LoVo (cell line): ENCODE results near the gene WNT2.

Experiments
- DNase-seq: peaks from one replicate; pipeline ENCODE4 v3.0.0-alpha.2; 2016; ENCODE audit warnings: low spot score

Gene WNT2

DNA sequence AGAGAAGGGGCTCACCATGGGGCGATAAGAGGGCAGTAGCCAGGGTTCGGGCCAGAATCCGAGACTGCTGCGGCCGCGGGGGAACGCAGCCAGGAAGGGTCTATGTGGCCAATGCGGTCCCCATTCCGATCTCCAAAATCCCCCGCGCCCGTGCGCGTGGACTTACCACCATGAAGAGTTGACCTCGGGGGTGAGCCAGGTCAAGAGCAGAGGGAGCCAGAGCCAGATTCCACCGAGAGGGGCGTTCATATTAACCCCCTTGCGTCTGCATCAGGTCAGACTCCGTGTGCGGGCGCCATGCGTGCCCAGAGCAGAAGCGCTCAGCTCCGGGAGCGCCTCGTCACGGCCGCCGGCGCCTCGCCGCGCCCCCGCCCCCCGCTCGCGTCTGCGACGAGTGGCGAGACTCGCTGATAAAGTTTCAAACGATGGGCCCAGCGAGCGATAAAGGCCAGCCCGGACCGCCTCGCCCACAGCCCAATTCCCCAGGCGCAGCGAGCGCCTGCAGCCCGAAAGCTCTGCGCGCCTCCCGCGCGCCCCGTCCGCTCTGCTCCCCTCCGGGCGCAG lies at the start of gene WNT2:
WNT2 (minus strand) TSS at position 318 of the 564 bp plus-strand sequence; CDS start at position 249, 69 bp downstream.
- DNase-seq, result no peak

DNA sequence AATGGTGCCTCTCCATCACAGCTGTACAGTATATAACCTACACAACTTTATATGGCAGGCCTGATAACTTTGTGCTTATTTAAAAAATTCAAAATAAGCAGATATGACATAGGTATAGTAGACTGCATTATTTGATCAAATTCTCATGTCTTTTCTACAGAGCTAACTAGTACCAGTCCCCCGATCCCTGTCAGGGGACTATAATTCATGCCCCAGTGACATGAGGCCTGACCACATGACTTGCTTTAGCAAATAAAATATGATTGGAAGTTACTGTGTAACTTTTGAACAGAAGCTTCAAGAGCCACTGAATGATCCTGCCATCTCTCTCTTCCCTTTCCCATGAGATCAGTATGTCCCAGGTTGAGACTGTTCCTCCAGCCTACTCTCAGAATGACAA lies 49.2 kb upstream of the WNT2 start:
- no peak for DNase-seq

DNA sequence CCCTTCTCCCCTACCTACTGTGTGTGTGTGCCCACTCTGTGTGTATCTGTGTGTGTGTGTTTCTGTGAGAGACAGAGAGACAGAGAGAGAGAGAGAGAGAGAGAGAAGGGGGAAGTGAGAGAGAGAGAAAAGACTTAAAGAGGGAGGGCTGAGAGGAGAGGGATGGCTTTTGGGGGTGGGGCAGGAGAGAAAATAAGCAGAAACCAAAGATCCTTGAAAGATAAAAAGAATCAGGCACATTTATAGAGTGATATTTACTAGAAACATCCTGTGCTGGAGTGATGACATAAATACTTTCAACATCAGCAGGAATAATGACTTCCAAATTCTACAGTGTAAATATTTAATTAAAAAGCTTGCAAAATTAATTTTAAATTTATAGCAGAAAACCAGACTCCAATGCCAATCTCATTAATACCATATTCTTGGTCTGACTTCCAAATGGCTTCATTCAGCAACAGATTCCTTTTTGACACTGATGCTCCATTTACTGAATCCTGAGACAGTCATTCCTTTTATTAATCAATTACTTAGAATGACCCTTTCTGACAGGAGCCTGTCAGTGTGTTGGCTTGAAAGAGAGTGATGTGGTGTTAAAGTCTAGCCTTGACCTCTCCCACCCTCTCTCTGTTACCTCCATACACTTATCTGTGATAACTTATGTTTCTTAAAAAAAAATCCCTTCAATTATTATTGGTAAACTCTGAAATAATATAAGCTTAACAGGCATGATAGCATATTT lies 41.7 kb upstream of the WNT2 start:
- DNase-seq, result no peak

DNA sequence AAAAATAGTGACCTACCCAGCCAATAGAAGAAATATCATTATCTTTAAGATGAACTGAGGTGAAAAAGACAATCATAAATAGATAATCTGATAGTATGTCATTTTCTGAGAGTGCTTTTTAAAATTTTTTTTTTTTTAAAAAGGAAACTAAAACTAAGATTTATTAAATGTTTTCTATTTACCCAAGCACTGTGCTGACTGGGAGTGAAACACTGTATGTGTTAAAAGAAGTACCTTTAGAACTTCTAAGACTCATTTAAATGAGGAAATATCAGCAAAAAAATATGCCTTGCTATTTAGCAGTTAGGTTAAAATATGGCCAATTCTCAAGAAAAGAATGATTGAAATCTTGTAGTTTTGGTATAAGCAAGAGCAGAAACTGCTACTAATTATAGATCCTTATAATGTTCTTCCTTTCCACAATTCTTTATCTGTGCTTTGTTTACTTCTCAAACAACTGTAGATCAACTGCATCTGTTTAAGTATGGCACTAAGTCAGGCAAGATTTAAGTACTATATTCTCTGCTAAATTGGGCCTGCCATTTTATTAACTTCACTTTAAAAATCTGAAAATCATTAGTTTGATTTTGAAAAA lies 39.5 kb upstream of the WNT2 start:
- DNase-seq, result no peak

DNA sequence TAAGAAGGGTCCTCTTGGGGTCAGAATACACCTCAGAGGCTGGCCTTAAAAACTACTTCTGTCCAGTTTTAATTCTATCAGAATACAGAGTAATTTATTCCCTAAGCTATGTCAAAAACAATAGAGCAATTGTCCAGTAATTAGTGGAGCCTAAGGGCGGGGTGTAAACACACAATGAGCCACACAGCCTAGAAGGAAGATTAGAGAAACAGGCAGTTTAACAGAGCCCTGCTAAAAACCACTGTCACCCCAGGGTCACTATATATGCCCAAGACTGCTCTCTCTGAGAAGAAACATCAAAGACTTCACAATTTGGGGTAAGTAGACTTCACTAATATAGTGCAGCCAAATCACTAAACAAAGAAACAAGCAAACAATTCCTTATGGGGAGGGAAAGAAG lies 27.2 kb upstream of the WNT2 start:
- DNase-seq, result peak; percentile 47

DNA sequence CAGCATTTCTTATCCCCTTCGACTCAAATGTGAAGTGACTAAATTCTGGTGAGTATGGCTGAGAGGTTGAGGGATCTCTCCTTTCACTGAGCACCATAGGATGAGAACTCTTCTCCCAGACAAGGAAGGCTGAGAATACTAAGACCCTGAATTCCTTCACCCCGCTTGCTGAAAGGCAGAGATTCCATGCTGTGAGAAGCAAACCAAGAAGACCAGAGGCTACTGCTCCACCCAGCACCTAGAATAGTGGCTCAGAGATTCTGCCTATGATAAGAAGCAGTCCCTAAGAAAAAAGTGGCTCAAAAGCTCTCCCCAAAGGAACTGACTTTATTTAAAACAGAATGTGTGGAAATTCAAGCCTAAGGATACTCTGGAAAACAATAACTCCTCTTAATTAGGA lies 26.7 kb upstream of the WNT2 start:
- no peak for DNase-seq

DNA sequence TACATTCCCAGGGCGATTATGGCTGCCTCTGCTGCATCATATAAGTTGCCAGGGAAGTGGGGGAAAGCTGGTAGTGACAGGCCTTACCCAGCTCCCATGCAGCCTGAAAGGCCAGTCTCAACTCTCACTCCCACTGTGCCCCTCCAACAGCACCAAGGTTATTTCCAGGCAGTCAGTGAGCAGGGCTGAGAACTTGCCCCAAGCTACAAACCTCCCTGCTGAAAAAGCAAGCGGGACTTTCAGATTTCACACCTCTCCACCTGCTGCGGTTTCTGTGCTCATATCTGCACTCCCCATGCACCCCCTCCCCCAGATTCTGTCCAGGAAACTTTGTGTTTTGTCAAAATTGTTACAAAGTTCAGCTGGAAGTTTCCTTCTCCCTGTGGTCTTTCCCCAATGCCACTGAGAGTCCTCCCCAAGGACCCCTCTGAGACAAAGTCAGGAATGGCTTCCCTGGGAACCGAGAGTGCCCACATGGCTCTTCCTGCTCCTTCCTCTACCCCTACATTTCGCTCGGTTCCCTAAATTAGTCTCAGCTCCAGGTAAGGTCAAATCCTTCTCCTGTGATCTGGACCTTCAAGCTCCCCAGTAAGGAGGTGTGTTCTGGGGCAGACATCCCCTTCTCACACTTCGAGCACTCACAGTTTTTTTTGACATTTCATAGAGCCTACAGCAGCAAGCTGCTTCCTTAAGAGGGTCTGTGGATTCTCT lies 25.3 kb upstream of the WNT2 start:
- no peak for DNase-seq

DNA sequence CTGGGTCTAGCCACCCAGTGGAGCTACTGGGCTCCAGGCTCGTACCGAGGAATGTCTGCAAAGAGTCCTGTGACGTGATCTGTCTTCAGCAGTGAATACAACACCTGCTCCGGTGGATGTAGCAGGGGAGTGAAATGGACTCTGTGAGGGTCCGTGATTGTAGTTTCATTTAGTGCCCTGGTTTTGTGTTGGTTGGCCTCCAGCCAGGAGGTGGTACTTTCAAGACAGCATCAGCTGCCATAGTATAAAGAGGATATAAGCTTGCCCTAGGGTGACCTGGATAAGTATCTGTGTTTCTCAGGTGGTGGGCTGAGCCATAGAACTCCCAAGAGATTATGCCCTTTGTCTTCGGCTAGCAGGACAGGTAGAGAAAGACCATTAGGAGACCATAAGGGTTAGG lies 24.6 kb upstream of the WNT2 start:
- DNase-seq, result no peak

DNA sequence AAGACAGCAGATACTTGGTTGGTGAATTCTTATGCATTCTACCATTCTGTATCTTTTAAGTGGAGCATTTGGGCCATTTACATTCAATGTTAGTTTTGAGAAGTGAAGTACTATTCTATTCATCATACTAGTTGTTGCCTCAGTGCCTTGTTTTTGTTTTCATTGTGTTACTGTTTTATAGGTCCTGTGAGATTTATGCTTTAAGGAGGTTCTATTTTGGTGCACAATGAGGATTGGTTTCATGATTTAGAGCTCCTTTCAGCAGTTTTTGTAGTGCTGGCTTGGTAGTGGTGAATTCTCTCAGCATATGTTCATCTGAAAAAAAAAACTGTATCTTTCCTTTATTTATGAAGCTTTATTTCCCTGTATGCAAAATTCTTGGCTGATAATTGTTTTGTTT lies 23.3 kb upstream of the WNT2 start:
- no peak for DNase-seq

DNA sequence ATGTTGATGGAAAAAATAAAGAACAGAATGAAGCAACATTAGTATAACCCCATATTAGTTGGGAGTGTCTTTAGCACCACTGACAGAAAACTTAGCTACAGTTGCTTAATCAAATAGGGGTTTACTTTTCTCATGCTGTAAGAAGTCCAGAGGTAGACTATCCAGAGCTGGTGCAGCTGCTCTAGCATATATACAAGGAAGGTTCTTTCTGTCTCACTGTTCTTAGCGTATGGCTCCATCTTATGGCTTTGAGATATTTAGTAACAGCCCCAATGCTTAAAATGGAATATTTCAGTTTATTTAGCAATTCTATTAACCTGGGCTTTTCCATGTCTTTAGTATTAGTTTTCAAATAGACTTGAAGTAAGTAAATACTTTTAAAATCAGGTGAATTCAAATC lies 15.2 kb upstream of the WNT2 start:
- DNase-seq, result no peak

DNA sequence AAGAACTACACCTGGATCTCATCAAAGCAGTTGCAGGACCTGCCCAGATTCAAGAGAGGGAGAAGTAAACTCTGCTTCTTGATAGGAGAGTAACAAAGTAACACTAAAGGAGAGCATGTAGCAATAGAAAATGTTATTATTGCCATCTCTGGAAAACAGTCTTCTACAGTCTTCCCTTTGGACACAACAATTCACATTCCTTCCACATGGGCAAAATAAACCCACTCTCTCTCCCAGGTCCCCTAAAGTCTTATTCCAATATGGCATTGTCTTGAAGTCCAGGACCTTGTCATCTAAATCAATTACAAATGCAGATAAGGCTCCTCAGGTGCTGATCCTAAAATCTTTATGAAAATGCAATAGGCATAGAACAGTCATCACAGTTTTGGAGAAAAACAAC lies 10.3 kb upstream of the WNT2 start:
- DNase-seq, result no peak

DNA sequence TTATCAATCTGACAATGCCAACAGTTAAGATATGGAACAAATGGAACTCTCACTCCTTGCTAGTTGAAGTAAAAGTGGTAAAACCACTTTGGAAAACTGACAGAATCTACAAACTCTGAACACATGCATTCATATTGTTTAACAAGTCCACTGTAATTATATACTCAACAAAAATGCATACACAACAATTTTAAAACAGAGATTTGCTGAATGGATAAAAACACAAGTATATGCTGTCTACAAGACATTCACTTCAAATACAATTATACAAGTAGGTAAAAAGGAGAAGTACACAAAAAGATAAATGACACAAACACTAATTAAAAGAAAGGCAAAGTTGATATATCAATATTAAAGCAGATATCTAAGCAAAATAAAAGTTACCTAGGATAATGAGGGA lies 9.2 kb upstream of the WNT2 start:
- no peak for DNase-seq

DNA sequence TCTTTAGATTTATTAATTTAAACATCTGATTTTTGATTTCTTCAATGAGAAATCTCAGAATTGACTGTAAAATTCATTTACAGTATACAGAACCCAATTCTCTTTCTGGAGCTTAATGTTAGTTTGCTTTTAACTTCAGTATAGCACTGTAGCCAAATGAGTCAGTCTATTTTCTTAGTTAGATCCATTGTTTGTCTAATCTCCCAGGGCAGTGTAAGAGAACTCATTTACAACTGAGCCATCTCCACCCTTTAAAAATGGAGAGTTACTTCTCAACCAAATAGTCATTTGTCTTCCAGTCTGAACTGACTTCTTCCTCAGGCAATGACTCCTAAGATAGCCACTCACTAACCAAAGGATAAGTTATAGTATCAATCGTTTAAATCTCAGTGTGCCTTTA lies 3.0 kb upstream of the WNT2 start:
- DNase-seq, result no peak

DNA sequence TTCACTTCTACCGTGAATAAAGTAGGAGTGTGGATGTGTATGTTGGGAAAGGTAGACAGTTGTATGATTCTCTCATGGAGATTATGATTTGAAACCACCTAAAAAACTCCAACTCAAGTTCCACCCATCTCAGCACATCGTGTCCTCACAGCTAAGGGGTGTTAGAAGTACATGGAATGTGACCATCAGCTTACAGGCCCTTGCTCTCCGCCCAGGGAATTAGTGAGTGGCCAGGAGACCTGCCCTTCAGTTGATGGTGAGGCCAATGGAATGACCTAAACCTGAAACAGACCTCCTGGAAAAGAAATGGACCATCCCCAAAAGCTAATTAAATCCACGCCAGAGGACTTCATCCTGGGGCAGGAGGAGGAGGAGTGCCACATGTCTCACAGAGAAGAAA lies 2.1 kb upstream of the WNT2 start:
- no peak for DNase-seq

DNA sequence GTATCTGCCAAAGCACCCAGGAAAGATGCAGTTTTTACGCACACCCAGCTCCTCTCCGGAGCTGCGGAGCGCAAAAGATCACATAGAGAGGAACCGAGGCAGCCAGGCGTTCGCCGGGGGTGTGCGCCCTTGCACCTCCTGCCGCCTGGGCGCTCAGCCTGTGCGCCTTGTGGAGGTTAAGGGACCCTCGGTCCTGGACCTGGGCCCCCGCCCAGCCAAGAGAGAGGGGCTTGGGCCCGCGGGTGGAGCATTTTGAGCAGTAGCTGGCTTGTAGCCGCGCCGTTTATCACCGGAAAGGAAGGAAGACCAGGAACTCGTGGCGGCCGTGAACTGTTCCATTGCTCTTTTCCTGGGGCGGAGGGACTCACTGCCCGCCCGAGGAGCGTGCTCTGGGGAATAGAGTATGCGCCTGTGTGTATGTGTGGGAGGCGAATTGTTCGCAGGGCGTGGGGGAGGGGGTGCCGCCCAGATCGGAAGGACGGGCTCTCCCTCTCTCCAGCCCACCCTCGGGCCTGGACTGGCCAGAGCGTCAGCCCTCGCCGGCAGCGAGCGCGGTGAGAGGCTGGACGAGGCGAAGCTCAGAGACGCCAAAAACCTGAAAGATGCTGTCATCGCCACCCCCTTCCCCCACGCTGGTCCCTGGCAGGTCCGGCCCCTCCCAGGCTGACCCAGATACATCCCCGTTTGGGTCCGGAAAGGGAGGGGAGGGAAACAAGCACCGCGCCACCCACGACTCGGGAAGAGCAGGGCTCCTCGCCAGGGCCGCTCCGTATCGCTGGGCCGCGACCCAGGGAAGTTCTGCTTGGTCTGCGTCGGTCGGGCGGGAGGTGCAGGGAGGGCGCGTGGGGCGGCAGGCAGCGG lies 1.2 kb upstream of the WNT2 start:
- DNase-seq, result no peak

DNA sequence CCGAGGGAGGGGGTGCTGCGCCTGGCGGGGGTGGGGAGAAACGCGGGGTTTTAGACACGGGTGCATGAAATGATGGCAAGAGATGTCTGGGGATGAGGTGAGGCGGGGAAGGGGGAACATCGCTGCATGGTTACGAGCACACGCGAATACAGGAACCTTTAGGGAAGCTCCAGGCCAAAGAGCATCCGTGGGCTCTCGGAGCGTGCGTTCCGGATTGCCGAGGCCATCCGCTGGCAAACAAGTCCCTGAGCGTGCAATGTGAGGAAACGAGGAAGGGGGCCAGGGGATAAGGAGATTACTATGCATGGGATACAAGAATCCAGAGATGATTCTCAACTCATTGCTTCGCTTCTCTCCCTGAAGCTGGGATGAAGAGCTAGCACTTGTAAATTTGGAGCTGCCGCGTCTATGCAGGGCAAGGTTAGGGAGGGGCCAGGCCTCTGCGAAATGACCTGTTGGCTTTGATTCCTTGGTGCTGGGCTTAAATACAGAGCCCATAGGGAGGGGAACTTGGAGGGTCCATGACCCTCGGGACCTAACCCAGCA lies 520 bp upstream of the WNT2 start:
- no peak for DNase-seq

DNA sequence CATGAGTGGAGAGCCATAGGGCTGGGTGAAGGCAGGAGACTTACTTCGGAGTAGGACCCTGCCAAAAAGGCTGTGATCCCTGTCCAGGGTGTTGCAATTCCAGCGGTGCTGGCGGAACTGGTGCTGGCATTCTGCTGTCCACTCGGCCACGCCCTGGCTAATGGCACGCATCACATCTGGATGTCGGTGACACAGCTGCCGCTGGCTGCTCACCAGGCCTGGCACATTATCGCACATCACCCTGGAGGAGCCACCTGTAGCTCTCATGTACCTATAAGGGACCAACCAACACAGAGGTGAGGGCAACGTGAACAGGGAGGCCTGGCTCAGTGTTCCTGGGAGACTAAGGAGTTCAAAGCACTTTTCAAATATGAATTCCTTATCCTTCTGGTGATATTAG lies 2.3 kb downstream of the WNT2 start:
- DNase-seq, result no peak

DNA sequence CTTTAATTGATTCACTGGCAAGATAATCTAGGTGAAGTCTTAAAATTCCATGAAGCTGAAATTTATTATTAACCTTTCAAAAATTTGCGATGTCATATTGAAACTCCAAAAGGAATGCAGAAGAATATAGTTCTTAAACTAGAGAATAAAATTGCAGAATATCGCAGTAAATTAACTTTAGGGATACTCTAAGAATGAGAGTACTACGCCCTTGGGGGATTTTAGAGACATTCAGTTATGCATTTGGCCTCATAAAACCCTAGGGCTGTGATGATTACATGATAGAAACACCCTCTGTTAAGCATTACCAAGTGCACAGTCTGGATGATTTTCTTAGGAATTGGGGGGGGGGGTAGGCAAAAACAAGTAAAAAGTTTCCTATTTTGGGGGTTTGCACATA lies 3.7 kb downstream of the WNT2 start:
- DNase-seq, result no peak

DNA sequence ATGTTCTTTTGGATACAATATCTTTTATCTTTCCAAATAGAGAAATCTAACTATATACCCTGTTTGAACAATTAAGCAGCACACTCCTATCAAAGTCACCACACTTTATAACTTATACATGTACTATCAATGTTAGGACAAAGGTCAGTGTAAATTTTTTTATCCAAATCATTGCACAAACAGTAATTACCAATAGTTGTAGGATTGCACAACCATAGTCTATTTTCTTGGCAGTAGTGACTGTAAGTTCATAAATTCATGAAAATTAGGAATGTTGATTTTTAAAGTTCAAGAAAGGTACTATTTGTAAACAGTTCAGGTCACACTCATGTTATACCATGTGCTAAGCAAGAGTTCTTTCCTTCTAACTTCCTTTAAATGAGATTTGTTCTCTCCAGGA lies 9.3 kb downstream of the WNT2 start:
- DNase-seq, result no peak

DNA sequence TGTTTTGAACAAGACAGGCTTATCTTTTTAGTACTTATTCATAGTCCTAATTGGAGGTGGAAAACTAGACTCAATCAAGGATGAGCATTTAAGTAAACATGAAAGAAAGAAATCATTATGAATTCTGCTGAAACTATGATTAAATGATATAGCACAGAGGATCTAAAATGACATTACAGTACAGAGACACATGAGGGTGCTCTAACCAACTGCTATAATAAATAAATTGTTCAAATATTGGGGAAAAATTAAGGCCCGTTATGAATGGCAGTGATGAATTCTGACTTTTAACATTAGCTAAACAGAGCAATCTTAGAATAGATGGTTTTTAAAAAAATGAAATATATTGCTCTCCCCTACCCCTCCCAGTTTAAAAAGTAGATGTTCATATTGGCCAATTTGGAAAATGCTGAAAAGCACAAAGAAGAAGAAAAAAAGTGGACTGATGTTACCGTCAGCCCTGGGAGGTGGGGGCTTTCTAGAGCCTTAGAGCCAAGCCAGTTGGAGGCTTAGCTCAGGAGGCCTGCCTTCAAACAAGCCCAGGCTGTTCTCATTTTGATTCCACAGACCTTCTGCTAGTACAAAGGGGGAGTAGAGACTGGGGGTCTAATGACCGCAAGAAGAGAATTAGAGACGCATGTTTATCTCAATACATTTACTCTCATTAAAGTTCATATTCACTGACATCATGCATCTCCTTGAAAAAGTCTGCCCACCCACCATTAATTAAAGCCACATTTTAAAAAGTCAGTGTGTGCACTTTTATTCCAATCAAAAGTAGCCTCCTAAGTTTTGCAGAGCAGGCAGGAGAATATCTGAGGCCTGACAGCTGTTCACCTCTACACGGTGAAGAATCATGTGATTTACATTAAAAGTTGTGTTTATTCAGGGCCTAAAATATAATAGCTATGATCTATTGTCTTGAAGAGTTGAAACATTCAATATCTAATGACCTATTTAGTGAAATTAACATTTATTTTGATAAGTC lies 10.0 kb downstream of the WNT2 start:
- no peak for DNase-seq

DNA sequence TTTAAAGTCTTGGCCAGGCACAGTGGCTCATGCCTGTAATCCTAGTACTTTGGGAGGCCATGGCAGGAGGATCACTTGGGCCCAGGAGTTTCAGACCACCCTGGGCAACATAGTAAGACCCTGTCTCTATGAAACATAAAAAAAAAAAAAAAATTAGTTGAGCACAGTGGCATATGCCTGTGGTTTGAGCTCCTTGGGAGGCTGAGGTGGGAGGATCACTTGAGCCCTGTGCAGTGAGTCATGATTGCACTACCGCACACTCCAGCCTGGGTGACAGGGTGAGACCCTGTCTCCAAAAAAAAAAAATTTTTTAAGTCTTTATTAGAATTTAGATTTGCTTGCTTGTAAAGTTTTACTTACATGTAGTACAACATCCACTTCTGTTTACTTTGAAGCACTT lies 14.0 kb downstream of the WNT2 start:
- no peak for DNase-seq
